Measurements from ENCODE around the gene CEACAM3.

DNA sequence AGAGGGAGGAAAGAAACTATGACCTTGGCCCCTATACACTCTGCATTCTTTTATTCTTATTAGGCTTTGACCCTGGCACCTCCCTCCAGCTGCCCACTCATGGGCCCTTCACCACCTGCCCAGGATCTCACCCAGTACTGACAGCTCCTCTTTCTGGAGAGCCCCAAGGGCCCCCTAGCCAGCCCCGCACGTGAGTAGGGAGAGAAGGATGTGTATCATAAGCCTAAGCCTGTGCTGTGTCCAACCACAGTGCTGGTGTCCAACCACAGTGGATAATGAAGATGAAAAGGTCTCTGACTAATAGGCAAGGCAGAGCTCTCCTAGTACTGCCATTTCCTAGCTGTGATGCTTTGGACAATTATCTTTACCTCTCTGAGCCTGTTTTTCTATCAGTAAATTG, 52.7 kb downstream of the CEACAM3 start:
- TF ChIP-seq, protein P1, sequence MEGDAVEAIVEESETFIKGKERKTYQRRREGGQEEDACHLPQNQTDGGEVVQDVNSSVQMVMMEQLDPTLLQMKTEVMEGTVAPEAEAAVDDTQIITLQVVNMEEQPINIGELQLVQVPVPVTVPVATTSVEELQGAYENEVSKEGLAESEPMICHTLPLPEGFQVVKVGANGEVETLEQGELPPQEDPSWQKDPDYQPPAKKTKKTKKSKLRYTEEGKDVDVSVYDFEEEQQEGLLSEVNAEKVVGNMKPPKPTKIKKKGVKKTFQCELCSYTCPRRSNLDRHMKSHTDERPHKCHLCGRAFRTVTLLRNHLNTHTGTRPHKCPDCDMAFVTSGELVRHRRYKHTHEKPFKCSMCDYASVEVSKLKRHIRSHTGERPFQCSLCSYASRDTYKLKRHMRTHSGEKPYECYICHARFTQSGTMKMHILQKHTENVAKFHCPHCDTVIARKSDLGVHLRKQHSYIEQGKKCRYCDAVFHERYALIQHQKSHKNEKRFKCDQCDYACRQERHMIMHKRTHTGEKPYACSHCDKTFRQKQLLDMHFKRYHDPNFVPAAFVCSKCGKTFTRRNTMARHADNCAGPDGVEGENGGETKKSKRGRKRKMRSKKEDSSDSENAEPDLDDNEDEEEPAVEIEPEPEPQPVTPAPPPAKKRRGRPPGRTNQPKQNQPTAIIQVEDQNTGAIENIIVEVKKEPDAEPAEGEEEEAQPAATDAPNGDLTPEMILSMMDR (IDR thresholded peaks at IDR 0.05) = no peak
- no peak for TF ChIP-seq POLR2A (IDR thresholded peaks at IDR 0.05)

All from Peyer's patch (tissue), 4 donors.